ENCODE results near the gene KNOP1.

Gene KNOP1

DNA sequence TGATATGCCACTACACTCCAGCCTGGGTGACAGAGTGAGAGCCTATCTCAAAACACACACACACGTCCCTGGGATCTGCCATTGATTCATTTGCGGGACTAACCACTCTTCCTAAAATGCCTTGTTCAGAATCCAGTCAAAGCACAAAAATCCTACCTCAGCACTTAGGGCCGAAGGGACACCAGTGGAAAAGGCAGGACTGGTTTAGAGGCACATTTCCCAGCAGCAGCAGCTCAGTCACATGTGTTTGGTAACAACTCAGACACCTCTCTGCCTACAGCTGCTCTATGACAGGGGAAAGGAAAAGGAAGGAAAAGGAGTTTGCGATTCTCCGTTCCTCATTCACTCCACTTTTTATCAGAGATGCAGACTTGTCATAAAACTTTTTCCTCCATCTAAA lies 12.2 kb downstream of the KNOP1 start:
- no peak for DNase-seq

DNA sequence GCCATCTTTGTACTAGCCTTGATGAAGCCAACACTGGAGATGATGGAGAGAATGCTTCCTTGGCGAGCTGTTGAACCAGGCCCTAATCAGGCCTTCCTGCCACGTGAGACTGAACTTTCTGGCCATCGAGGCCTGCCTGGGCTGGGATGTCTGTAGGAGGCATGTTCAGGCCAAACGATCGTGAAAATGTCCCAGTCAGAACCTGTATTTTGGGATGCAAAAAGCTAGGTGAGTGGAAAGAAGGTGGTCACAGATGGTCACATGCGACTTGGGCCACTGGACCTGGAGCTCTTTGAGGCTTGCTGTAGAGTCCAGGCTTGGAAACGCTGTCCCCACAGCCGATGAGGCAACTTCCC lies 12.9 kb downstream of the KNOP1 start:
- DNase-seq, result no peak

DNA sequence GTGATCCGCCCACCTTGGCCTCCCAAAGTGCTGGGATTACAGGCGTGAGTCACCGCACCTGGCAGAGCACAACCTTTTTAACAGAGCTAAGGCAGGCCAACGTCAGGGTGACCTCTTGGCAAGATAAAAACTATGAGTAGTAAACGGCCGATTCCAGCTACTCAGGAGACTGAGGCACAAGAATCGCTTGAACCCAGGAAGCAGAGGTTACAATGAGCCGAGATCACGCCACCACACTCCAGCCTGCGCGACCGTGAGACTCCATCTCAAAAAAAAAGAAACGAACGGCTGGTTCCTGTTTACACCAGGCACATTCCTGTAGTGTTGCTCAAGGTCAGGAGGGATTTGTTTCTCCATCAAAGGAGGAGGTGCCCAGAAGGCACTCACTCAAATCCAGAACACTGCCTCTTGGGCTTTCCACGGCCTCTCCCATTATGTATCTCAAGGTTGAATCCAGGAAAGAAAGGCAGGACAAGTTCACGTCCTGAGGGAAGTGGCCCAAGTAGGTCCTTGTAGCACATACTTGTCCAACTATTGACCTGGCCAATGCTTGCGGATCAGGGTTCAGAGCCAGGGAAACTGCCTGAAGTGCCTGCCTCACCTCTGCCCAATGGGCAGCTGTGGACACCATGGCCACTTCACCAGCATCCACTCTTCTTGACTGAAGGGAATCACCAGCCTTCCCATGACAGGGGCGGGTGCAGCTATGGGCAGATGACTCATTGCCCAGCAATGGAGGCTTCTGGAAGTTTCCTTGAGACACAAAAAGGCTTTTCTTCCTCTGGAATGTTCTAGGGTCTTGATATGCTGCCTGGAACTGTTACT lies 13.5 kb downstream of the KNOP1 start:
- DNase-seq, result peak; percentile 45

DNA sequence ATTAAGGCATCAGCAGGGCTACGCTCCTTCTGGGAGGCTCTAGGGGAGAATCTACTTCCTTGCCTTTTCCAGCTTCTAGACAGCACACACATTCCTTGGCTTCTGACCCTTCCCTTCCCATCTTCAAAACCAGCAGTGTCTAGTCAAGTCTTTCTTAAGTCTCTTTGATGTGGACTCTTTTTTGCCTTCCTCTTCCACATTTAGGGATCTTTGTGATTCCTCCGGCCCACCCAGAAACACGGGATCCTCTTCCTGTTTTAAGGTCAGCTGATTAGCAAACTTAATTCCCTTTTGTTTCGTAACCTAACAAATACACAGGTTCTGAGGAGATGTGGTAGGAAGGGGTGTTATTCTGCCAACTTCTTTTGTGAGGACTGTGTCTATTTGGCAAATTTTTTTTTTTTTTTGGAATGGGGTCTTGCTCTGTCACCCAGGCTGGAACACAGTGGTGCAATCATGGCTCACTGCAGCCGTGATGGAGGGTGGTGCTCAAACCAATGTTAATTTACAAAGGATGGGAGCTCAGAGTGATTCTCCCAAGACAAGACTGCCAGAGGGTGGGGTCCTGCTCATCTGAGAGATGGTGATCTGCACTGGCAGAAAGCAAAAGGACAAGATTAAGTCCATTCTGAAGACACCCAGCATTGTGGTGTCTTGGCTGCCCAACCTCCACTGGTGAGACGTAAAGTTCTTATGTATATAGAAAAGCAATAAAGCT lies 14.7 kb downstream of the KNOP1 start:
- no peak for DNase-seq

DNA sequence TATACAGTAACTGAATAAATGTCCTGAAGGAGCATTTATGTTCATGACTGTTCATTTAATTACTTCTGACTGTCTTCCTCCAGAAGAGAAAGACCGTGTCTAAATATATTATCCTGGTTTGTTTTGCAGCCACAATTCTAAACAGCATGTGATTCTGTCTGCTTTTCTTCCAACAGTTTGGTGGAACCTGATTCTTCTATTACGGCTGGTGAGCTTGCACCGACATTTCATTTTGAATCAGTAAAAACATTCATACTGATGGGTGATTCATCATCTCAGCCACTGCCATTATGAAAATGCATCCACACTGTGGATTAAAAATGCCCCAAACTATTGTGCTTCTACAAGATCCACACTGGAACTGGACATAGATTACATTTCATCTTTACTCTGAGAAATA lies 16.9 kb downstream of the KNOP1 start:
- no peak for DNase-seq

DNA sequence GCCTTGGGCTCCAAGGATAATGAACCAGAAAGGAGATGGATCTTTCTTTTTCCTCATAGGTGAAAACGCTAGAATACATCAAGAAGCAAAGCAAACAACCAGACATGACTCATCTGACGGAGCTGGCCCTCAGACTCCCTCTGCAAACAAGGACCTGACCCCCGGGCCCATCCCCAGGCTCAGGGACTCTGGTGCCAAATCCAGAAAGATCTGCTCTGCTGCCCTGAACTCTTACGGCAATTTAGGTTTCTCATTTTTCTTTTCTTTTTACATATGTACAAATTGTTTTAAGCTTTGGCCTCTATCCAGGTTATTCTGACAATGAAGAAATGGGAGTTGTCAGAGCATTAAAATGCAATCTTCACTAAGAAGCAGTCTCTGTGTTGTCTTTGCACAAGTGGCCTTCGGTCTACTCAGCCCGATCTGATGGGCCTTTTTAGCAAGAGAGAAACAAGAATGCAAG lies 17.7 kb downstream of the KNOP1 start:
- no peak for DNase-seq

DNA sequence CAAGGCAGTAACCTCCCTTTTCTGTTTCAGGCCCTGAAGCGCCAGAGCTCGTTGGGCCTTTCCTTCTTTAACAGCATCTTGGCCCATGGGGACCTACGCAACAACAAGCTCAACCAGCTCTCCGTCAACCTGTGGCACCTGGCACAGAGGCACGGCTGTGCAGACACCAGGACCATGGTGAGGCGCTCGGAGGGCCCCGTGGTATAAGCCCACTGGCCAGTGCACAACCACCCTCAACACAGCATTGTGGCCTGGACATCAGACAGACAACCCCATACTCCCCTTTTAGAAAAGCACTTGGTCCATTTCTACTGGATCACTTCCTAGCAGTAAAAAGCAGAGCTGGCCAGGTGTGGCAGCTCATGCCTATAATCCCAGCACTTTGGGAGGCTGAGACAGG lies 18.6 kb downstream of the KNOP1 start:
- DNase-seq, result no peak

DNA sequence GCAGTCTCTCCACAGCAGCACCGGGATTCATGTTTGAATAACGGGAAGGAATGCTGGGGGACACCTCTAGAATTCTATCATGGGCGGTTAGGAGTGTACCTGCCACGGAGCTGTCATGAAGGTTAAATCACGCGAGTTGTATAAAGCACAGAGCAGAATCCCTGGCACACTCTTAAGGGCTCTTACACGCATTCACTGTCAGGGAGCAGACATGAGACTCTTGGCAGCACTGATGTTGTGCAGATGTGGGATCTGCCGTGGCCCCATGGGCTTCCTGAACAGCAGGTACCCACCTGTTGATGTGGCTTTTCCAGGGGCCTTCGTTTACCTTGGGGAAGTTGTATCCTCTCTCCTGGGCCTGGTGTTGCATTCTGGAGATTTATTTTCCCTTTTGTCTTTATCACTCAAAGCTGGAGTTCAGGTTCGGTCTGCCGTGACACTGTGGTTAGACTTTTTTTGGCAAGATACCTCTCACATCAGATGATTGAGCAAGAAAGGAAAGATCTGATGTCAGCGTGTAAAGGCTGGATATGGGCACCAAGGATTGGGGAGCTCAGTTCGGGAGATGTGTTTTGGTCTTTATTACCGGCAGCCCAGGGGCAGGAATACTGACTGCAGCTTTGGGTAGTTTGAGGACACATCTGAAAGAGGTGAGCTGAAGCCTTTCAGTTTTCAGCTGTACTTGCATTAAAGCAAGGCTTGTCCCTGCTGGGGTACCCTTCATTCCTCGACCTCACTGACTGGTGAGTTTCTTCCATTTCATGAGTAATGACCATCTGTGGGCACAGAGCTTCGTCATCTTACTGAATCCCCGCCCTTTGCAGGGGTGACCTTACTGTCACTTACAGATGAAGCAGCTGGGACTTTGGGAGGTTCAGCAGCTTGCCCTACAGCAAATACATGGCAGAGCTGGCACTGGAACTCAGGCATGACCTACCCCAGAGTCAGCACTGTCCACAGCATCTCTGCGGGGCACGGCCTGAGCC lies 19.3 kb downstream of the KNOP1 start:
- DNase-seq, result no peak

DNA sequence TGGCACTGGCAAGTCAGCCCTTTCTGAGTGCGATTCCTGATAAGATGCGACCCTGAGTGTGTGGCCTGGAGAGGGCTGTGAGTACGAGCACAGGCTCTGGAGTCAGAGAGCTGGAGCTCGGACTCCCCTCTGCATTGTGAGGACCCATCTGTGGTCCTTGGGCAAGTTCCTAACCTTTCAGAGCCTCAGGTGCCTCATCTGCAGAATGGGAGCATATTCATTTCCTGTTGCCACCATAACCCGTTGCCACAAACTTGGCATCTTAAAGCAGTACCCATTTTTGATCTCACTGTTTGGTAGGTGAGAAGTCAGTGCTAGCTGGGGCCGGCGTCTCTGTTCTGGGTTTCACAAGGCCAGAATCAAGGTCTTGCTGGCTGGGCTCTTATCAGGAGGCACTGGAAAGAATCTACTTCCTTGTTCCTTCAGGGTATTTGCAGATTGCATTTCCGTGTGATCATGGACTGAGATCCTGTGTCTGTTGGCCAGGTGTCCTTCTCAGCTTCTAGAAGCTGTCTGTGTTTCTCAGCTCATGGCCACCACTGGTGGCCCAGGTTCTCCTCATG lies 20.2 kb downstream of the KNOP1 start:
- DNase-seq, result no peak

DNA sequence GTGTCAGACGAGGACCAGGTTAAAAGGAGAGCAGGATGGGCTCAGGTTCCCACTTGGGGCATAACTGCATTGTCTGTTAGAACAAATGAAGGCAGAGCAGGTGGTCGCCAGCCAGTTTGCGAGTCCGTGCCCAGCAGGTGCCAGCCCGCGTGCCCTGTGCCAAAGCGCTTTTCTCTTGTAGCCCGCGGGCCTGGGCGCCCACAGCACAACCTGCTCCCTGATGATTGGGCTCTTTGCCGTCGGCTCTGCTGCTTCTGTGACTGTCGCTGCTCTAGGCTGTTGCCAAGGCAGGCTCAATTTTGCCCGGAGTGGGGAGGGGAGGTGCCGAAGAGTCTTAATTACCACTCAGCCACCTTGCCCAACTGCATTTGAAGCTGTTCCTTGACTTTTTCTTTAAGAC lies 21.1 kb downstream of the KNOP1 start:
- no peak for DNase-seq

DNA sequence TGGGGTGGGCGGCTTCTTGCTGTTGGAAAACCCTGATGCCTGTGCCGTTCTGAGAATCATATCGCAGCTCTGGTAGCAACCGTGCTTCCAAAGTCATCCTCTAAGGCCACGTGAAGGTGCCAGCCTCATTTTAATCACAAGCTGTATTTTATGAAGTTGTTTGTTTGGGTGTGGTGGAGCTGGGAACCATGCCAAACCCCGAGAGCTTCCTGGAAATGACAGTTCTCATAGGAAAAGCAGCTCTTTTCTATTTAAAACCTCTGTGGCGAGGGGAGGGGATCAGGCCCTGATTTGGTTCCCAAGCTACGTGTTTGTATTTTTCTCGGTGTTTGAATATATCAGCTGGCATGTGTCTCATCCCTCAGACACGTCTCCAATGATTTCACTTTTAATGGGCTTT lies 21.7 kb downstream of the KNOP1 start:
- peak; percentile 49 for DNase-seq

DNA sequence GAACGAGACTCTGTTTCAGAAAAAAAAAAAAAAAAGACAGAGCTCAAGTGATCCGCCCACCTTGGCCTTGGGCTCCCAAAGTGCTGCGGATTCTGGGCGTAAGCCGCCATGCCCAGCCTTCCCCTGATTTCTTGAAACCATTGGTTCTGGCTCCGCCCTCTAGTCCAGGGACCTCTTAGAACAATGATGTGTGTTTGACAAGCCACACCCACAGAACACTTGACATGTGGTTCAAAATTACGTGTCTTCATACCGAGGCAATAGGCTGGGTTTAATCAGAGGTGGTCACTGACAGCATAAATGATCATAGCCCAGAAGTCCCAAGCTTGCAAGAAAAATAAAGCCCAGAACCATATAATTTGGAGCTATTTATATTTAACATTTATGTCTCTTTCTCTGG lies 23.0 kb downstream of the KNOP1 start:
- no peak for DNase-seq

DNA sequence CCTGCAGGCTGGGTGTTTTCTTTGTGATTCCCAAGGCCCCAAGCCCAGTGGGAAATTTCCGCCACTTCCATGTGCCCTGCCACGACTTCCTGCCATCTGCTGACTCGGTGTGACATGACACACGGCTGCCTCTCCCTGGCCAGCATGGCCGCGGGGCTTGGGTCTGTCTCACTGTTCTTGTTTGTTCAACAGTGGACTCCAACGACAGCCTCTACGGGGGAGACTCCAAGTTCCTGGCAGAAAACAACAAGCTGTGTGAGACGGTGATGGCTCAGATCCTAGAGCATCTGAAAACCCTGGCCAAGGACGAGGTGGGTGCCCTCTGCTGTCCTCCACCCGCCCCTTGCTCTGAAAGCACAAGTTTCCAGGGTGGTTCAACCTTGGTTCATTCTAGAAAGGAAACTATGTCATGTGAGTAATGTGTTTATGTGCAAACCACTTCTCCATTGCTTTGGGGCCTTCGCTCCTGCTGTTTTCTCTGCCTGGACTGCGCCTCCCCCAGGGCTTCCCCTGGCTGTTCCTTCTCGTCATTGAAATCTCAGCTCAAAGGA lies 26.8 kb downstream of the KNOP1 start:
- DNase-seq, result no peak

DNA sequence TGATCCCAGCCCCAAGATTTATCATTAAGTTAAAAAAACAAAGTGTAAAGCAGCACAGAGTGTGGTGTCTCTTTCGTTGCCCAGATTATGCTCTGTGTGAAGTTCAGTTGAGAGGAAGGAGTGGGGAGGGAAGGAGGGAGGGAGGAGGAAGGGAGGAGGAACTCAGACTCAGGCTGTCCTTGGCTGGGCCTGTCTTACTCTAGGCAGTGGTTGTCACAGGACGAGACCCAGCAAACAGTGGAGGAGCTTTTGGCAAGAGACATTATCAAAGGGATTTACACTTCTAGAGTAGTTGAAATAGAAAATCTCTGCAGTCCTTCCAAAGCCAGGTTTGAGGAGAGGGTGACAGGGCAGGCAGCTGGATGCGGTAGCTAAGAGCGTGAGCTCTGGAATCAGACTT lies 27.8 kb downstream of the KNOP1 start:
- DNase-seq, result no peak

DNA sequence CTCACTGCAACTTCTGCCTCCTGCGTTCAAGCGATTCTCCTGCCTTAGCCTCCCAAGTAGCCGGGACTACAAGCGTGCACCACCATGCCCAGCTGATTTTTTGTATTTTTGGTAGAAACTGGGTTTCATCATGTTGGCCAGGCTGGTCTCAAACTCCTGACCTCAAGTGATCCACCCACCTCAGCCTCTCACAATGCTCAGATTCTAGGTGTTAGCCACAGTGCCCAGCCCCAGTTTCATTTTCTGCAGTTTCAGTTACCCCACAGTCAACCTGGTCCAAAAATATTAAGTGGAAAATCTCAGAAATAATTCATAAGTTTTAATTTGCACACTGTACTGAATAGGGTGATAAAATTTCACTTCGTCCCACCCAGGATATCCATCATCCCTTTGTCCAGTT lies 28.7 kb downstream of the KNOP1 start:
- DNase-seq, result no peak

DNA sequence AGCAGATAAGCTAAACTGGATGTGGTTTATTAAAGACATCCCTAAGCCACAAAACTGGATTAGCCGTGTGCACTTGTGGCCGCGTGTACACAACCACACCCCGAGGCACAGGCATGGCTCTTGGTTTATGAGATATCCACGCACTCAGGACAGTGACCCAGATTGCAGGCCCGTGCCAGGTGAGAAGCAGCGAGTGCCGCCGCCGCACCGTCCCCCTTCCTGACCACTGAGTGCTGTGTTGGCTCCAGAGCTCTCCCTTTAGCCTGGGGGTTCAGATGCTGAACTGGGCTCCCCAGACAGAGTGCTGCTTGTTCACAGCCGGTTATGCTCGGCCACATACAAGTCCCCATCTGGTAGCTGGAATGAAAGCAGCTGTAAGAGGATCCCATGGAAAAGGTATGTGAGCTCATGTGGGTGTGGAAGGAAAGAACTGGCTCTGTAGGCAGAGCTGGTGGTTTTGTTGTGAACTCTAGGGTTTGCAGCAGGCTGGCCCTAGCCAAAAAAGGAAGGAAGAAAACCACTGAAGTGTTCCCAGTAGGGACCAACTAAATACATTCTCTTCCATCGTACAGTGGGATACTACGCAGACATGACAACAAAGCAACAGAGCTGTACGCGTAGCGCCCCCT lies 29.5 kb downstream of the KNOP1 start:
- no peak for DNase-seq

DNA sequence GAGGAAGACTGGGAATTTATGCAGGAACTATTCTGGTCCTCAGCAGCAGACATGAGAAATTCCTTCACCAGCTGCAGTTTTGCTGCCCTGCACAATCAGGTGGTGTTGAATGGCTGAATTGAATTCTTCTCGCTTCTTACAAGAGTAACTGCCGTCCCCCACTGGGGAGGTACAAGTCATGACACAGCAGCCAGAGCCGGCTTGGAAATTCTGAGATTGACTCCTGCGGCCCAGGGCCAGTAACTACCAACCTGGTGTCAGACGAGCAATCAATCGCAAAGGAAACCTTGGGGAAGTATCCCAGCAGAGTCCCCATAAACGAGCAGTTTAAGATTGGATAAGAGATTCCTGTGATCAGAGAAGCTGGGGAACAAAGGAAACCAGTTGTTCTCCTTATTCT lies 30.7 kb downstream of the KNOP1 start:
- DNase-seq, result no peak

DNA sequence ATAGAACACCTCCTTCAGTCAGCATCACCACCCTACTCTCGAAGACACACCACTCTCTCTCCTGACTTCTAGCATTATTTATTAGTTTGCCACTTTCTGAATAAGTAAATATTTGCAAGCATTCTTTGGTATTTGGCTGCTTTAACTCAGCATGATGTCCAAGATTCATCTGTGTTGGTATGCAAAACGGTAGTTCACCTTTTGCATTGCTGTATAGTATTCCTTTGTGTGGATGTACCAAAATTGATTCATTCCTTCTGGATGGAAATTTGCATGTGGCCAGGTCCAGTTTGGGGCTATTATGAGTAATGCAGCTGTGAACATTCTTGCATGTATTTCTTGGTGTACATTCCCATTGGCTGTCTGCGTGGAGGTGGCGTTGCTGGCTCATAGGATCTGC lies 32.9 kb downstream of the KNOP1 start:
- DNase-seq, result no peak

DNA sequence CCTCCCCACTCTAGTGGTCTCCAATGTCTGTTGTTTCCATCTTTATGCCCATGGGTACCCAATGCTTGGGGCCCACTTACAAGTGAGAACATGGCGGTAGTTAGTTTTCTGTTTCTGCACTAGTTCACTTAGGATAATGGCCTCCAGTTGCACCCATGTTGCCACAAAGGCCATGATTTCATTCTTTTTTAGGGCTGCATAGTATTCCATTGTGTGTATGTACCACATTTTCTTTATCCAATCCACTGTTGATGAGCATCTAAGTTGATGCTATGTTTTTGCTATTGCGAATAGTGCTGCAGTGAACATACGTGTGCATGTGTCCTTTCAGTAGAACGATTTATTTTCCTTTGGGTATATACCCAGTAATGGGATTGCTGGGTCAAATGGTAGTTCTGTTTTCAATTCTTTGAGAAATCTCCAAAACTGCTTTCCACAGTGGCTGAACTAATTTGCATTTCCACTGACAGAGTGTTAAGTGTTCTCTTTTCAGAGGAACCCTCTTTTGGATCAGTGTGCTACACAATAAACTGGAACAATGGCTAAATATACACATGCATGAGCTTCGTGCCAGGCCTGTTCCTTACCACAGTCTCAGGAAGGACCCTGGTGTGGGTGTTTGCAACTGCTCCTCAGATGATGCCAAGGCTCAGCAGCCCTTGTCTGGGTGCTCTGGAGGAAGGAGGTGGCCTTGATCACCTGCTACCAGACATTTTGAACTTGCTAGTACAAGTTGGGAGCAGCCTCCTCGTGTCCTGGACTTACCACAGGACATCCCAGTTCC lies 34.4 kb downstream of the KNOP1 start:
- no peak for DNase-seq

DNA sequence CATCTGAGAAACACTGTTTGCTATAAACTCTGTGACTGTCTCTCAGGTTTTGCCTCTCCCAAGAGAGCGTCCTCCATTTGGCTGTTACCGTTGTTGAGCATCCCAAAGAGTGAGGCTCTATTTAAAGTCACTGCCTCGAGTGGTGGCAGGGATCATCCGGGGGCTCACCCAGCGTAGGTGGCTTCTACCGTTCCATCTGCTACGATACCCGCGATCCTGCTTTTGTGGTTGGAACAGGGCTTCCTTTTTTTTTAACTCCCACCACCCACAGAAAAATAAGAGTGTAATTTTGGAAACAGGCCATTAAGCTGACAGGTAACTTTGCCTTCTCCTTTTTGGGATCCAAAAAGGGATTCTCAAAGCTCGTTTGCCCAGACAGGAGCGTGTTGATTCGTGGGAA lies 36.4 kb downstream of the KNOP1 start:
- no peak for DNase-seq

DNA sequence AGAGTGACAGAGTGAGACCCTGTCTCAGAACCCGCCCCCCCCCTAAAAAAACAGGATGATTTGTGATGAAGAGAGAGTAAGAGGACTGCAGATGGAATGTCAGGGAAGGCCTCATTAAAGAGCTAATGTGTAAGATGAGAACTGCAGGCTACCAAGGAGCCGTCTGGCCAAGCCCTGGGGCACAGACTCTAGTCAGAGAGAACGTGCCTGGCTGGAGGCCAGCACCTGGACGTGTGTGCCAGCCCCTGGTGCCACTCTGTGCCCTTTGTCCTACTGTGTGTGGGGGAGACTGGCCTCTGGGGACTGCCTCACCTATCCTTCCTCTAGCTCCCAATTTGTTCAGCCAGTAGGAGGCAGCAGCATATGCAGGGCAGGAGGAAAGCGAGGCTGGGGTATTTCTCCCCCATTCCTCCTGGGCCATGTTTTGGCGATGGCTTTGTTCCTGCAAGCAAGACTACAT lies 37.1 kb downstream of the KNOP1 start:
- DNase-seq, result no peak
